HG02973 (cell line): Measurements from ENCODE around the gene GPRIN2.
"Not testable (repeated sequence)": the region's sequence is repeated elsewhere in the genome, so short reads cannot be mapped to it uniquely, and the experiment has no call there.

Experiments used
- ATAC-seq: cut with Tn5 transposase; IDR thresholded peaks from one replicate; pipeline ENCODE4 v1.9.1; 2021; ENCODE audit warnings: moderate library complexity; ENCODE audit not compliant: unreplicated experiment

Gene GPRIN2

DNA sequence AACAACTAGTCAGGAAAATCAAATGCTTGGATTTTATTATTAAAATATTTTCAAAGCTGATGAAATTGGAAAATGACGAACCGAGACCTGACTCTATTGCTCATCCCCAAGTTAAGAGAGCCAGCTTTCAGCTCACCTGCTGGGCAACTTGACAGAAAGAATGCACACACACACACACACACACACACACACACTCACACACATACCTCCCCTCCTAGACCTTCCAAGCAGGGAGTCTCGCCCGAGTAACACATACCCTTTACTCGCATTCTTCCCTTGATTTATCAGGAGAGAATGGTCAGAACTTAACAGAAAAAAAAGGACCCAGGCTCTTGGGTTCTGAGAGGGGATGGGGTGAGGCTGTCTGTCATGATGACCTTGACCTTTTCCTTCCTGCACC, 19.1 kb downstream of the GPRIN2 start:
- no peak for ATAC-seq

DNA sequence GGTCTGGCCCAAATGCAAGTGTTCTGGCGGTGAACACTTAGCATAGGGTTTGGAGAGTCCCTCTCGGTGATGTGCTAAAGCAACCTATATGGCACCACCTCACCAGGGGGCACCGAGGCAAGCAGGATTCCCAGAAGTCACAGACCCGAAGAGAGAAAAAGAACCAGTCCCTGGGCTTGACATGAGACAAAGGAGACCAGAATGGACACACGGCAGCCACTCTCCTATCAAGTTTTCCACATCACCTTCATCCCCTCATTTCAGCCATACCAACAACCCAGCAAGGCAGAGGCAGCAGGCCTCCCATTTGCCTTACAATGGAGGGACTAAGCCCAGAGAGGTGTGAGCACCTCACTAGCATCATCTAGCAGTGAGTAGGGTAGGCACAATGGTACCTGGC, 19.7 kb downstream of the GPRIN2 start:
- ATAC-seq, result no peak

DNA sequence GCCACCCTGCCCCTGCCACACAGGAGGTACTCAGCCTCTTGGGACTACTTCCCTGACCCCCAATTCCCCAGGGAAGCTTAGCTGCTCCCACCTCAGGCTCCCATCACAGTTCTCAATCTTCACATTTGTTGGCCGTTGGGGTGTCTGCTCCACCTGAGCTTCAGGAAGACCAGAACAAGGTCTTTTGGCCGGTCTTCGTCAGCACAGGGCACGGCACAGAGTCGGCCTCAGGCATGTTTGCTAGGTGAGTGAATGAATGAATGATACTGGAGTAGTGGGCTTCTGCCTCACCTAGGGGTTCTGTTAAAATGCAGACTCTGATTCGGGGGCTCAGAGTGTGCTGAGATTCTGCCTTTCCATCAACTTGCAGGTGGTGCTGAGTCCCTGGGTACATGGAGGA, 20.3 kb downstream of the GPRIN2 start:
- no peak for ATAC-seq

DNA sequence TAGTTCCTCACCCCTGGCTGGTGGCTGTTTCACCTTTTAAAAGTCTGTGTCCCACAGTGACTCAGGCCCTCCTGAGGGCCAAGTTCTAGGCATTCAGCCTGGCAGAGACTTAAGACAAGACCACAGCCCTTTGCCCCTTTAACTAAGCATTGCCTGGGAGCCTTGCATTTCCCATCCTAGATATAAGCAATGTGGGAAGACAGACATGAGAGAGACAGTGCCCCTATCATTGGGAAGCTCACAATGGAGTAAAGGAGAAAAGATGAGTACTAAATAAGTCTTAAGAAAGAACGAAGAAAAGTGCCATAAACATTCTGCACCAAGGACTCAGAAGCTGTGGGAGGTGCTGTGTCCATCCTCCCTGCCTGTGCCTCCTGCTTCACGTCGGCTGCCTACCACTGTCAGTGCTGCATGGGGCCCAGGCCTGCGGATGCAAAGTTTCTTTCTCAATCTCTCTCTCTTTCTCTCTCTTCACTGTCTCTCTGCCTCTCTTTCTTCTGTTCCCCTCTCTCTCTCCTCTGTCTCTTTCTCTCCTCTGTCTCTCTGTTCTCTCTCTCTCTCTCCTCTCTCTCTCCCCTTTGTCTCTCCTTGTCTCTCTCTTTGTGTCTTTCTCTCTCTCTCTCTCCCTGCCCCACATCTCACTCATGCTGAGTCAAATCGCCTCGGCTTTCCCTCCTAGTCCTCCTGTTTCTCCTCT, 21.5 kb downstream of the GPRIN2 start:
- no peak for ATAC-seq

DNA sequence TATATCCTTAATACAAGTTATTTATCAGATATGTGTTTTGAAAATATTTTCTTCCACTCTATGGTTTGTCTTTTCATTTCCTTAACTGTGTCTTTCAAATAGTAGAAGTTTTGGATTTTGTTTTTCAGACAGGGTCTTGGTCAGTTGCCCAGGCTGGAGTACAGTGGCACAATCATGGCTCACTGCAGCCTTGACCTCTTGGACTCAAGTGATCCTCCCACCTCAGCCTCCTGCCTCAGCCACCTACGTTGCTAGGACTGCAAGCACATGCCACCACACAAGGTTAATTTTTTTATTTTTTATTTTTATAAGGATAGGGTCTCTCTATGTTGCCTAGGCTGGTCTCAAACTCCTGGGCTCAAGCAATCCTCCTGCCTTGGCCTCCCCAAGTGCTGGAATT, 24.2 kb downstream of the GPRIN2 start:
- not testable (repeated sequence) for ATAC-seq

DNA sequence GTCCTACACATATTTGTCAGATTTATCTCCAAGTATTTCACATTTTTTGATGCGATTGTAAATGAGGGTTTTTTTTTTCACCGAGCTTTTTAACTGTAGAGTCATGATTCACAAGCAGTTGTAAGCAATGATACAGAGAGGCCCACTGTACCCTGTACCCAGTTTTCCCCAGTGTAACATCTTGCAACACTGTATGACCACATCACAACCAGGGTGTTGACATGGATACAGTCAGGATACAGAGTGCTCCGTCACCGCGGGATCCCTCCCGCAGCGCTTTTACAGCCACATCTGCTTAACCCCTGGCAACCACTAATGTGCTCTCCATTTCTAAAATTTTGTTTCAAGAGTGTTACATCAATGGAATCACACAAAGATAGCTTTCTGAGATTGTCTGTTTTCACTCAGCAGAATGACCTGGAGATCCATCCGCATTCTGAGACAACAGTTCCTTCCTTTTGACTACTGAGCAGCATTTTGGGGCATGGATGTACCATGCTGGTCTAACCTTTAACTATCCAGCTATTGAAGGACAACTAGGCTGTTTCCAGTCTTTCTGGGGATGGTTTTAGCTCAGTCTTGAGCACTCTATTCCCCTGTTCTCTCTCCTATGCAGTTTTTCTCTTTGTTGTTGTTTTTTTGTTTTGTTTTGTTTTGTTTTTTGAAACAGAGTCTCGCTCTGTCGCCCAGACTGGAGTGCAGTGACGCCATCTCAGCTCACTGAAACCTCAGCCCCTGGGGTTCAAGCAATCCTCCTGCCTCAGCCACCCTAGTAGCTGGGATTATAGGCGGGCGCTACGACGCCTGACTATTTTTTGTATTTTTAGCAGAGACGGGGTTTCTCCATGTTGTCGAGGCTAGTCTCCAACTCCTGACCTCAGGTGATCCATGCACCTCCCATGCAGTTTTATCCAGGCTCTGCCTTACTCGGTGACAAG, 25.9 kb downstream of the GPRIN2 start:
- ATAC-seq, result no peak

DNA sequence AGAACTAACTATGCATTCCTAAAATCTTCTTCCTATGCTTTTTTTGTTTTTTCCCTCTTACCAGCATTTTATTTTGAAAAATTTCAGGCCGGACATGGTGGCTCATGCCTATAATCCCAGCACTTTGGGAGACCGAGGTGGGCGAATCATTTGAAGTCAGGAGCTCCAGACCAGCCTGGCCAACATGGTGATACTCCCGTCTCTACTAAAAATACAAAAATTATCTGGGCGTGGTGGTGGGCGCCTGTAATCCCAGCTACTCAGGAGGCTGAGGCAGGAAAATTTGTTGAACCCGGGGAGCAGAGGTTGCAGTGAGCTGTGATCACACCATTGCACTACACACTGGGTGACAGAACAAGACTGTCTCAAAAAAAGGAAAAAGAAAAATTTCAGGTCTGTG, 26.7 kb downstream of the GPRIN2 start:
- ATAC-seq, result not testable (repeated sequence)

DNA sequence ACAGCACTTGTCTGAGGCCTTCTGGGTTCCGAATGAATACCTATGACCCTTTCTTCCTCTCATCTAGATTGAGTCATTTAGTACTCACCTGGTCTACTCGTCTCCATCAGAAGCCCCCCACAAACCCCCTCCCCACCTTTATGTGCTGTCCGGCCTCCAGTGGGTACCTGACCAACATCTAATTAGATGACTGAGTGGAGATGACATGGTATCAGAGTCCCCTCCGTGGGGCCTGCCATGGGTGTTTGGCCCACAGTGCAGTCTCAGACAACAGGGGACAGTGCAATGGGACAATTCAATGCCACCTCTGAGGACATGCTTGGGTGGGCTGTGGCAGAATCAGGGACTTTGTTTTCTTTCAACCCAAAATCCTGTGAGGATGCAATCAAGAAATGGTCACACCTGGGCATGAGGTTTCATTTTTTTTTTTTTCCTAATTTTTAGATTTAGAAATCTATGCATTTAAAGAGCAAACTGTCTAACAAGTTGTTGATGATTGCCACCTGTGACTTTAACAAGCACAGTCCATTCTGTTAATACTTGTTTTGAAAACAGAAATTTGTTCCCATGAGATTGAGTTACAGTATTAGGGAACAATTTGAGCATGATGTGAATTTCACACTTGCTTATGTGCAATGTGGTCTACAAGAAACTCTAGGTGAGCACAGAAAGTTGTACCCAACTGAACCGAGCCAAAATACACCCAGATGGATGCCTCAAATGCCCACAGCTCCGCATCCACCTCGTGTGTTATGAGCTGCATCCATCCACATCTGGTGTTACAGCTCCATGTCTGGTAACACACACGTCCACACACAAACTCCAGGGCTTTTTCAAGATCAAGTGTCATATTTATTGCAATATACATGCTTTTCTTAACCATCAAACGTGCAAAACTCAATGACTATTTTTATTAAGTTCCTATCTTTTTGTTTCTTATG, 27.5 kb downstream of the GPRIN2 start:
- ATAC-seq, result no peak

DNA sequence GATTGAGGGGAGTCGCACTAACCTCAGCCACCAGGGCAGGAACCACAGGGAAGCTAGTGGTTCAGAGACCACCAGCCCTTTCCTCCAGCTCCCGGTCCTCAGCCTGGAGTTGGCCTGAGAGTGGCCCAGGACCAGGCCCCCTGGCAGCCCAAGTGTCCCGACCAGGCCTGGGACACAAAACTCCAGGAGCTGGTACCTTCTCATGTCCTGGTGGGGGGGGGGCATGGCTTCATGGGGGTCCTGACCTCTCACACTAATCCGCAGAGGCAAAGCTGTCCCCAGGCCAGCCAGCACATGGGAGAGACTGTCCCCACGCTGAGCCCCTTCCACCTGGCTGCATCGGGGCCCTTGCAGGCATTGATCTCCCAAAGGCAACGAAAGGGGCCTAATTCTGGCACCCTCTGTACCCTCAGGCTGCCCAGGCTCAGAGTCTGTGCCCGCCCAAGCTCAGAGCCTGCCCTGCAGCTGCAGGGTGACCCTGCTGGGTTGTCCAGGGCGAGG, 28.2 kb downstream of the GPRIN2 start:
- no peak for ATAC-seq

DNA sequence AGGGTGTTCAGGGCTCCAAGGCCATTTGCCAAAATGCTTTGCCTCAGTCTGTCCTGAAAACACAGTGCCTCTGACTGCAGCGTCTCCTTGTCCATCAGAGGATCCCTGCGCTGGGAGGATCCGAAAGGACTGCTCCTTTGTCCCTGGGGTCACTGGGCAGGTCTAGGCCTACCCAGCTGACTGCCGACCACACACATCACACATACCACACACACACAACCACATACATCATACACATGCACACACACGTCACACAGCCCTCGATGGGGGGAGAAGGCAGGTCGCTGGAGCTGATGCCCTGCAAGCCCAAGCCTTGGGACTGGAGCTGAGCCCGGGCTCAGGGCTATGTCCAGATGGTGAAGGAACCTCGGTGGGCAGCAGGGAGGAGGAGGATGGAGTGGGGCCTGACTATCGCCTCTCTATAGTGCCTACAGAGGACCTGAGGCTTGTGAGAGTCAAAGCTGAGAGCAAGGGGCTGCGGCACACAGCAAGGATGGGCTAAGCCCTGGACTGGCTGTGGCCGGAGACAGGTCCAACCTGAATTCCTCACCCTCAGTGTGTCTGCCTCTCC, 29.1 kb downstream of the GPRIN2 start:
- ATAC-seq, result no peak

DNA sequence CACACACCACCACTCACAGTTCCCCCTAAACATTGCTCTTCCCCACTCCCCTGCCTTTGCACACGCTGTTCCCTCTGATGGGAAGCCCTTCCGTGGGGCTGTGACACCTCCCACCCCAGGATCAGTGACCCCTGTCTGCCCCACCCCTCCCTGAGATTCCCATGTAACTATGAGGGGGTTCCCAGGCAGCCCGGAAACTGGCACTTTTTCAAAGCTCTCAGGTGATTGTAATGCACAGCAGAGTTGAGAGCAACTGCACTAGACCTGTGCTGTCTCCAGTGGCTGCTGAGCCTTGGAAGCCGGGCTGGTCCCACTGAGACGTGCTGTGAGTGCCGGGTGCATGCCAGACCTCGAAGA, 29.8 kb downstream of the GPRIN2 start:
- no peak for ATAC-seq

DNA sequence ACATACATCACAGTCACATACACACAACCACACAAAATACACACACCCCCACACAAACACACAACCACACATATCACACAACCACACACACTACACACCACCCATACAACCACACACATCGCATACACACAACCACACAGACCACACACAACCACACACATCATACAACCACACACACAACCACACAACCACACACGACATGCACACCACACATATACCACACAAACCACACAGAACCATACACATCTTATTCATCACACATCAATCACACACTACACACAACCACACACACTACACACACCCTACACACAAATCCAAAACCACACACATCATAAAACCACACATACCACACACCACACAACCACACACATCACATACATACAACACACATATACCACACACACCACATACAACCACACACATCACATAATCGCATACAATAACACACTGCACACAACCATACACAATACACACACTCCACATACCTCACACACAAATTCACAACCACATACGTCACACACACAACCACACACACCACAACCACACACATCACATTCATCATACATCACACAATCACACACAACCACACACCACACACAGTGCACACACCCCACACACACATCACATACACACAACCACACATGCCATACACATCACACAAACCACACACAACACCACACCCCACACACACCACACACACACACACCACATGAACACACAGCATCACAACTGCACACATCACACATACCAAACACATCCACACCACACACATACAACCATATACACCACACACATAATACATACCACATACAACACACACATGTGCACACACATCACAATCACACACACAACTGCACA, 30.4 kb downstream of the GPRIN2 start:
- no peak for ATAC-seq

DNA sequence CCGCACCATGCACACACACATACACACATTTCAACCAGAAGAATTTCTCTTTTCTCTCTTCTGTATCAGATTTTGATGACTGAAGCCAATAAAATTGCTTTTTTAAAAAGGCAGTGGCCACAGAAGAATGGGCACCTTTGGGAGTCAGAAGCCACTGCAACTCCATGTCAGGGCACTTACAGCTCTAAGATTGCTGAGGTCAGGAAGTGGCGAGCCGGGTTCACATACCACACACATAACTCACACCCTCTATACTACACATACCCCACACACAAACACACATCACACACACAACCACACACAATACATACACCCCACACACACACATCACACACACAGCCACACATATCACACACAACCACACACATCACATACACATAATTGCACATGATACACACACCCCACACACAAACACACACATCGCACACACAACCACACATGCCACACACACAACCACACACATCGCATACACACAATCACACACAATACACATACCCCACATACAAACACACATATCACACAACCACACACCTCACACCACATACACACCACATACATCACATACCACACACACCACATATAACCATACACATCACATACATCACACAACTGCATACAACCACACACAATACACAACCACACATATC, 31.2 kb downstream of the GPRIN2 start:
- no peak for ATAC-seq

DNA sequence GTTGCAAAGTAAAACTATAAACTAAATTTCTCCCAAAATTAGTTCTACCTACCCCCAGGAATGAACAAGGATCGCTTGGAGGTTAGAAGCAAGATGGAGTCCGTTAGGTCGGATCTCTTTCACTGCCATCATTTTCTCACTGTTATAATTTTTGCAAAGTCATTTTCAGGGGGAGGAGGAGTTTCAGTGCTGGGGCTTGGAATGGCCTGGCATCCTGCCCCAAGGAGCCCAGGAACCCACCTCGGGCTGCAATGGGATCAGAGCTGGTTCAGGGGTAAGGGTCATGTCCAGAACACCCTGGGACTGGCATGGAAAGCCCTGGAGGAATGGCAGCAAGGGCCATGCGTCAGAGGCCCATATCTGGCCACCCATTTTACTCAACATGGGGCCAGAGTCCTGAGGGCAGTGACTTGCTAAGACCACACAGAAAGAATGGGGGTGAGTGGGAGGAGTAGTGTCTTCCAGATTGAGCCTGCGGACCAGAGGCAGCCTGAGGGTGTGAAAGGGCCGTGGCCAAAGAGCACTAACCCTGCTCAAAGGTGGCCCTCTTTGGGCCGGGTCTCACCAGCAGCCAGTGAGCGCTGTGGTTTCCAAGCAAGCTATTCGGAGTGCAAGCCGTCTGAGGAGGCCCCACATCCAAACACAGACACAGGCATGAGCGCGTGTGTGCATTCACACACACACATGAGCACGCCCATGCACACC, 31.8 kb downstream of the GPRIN2 start:
- ATAC-seq, result no peak

DNA sequence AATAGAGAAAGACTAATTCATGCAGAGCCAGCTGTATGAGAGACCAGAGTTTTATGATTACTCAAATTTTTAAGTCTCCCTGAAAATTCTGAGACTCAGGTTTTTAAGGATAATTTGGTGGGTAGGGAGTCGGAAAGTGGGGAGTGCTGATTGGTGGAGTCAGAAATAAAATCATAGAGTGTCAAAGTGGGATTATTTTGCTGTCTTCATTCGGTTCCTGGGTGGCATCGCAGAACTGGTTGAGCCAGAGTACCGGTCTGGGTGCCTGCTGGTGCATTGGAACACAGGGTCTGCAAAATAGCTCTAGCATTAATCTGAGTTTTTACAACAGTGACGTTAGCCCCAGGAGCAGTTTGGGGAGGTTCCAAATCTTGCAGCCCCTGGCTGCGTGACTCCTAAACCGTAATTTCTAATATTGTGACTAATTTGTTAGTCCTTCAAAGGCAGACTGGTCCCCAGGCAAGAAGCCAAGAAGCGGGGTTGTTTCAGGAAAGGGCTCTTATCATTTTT, 32.4 kb downstream of the GPRIN2 start:
- ATAC-seq, result no peak

DNA sequence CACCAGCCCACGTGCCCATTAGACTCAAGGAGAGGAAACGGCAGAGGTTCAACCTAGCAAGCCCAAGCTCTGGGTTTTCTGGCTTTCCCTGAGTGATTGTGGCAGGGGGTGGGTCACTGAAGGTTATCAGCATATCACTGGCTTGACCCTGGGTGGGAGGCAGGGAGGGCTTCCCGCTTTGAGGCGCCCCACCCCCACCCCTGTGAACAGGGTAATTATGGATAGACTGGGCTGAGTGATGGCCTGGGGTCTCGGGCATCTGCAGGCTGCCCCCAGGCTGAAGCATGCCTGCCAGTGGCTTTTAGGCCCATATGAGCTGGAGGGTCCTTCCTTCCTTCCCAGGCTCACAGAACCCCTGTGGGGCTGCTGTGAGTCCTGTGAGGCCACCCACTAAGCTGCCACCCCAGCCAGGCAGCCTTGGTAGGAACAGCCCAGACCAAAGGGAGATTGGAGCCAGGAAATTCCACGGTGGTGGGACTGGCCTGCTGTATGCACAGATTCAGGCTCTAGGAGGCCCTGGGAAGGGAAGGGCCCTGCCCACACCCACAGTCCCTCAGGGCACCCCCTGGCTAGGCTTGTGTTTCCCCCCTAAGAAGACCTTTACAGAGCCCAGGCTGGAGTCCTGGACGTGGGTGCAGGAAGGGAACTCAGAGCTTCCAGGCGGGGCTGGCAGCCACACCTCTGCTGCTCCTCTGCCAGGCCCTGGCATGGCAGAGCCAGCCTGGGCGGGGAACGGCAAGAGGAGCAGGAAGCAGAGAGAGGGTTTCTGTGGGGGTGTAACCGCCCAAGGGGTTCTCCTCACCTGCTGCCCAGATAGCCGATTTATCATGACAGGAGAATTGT, 33.1 kb downstream of the GPRIN2 start:
- ATAC-seq, result no peak

DNA sequence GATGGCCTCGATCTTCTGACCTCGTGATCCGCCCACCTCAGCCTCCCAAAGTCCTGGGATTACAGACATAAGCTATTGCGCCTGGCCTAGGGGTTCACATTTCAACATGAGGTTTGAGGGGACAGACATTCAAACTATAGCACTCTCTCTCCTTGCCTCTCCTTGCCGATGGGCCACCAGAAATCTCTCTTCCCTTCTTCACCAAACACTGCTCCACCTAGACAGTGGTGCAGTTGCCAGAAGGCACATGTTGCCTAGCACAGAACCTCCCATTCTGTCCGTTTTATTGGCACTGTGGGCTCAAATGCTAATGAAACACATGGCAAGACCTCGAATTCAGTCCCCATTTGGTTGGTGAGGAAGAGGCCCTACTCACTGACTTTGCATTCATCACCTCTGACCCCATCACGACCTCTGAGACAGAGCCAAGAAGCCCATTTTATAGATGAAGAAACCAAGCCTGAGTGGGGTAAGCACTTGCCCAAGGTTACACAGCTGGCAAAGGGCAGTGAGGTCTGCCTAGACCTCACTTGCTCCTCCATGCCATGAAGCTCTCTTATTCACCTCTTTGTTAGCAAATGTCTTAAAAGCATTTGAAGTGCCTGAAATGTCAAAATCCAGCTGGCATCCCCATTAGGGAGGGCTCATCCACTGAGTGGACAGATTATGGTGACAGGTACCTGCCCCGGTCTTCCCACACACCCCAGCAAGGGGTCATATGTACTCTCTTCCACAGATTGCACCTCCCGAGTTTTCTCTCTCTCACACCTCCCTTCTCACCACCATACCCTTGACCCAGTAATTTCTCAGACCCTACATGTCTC, 34.0 kb downstream of the GPRIN2 start:
- no peak for ATAC-seq
